NCI-H82 (cell line): ENCODE data around the gene PLA2G2C.
"Not testable (repeated sequence)": the region's sequence is repeated elsewhere in the genome, so short reads cannot be mapped to it uniquely, and the experiment has no call there.

Experiments
- DNase-seq: peaks from one replicate; lab custom pipeline; 2025; lab: John Stamatoyannopoulos, UW

Gene PLA2G2C

GRCh38 chr1:20130518-20130917, 55.8 kb downstream of the PLA2G2C start:
- DNase-seq = not testable (repeated sequence)

- DNase-seq = no peak
These were observed 59.4 kb downstream of the PLA2G2C start for GRCh38 chr1:20126806-20127440.

GRCh38 chr1:20126041-20126805, 60.1 kb downstream of the PLA2G2C start:
- DNase-seq = no peak

GRCh38 chr1:20125100-20125499, 61.2 kb downstream of the PLA2G2C start:
- DNase-seq = no peak

DNA sequence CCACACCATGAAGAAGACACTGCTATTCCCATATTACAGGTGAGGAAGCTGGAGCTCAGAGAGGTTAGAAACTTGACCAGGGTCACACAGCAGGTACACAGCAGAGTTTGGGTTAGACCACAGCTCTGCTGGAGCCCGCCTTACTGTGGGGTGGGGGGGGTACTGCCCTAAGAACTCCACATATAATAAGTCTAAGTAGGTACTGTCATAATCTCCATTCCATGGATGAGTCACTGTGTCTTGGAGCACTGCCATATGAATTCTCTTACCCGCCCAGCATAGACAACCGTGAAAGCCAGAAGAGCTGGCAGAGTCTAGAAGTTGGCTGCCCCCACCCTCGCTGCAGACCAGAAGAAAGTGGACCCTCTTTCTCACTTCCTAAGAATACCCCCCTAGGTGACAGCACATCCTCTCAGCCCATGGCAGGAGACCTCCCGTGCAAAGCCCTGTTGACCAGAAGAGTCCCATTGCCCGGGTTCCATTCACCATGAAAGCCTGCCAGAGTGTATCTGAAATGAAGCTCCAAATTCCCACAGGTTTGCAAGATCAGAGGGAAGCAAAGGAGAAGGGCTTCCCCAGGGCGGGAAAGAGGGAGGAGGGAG, 61.8 kb downstream of the PLA2G2C start:
- no peak for DNase-seq

DNA sequence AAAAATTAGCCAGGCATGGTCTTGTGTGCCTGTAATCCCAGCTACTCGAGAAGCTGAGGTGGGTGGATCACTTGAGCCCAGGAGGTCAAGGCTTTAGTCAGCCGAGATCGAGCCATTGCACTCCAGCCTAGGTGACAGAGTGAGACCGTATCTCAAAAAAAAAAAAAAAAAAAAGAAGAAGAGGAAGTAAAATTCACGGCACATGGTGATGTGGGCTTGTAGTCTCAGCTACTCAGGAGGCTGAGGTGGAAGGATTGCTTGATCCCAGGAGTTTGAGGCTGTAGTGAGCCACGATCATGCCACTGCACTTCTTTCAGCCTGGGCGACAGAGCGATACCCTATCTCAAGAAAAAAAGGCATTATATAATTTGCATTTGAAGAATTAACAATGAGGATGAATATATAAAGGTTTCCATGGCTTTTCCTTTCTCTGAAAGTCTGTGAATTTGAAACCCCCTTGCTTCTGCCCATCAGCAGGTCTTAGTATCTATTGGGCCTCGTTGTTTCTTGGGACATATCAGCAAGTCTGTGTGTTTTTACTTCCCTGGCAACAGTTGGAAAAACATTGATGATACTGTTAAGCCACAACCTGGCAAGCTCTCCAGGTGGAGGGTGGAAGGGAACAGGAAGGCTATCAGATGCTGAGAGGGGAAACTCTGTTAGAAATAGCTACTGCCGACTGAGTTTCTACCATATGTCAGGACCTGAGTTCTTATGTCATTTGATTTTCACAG, 62.4 kb downstream of the PLA2G2C start:
- DNase-seq = no peak

DNA sequence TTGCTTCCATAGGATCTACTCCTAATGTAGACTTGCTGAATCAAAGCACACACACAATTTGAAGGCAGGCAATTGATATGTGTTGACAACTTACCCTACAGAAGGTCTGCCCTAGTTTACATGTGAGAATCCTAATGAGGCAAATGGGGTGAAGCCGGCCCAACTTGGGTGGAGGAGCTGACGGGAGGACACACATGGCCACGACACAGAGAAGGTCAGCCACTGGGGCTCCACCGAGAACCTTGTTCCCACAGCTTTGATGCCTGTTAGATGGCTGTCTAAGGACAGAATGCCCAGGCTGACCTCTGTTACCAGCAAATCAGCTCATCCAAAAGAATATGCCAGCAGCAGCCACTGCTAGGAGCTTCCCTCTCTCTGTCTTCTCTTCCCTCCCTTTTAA, 65.5 kb downstream of the PLA2G2C start:
- DNase-seq = no peak

- no peak for DNase-seq
These were observed 67.0 kb downstream of the PLA2G2C start, which contains the start of gene PLA2G2D for GRCh38 chr1:20119347-20119746. PLA2G2D (minus strand) TSS chr1:20119536; CDS start chr1:20119498, 38 bp downstream.

DNA sequence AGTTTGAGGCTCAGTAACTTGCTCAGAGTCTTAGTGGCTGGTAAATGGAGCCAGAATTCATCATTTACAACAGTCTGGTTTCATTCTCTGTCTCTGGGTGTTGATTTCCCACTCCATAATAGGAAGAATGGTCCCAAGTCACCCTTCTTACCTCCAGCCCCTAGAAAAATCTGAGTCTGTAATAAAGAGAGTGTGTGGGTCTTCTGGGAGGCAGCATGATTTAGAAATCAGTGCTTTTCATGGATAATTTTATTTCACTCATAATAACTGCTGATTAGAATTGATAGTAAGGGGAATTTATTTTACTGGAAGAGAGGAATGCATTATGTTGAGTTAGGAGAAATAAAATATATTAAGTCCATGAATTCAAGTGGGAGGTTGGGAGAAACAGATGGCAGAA, 69.1 kb downstream of the PLA2G2C start:
- no peak for DNase-seq

DNA sequence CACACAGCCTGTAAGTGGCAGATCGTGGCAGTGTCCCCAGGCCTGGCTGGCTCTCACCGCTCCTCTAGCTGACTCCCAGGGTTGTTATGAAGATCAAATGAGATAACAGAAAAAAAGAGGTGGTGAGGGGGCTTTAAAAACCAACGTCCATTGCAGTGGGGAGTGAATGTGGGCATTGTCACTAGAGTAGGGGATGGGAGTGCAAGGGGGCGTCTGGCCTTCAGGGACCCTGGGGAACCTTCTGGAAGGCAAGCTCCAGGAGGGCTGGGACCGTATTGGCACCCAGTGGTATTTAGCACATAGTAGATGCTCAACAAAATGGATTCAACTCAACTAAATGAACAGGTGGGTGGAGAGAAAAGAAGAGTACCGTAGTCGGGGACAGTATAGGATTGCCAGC, 70.4 kb downstream of the PLA2G2C start:
- DNase-seq = no peak

GRCh38 chr1:20115479-20115878, 70.8 kb downstream of the PLA2G2C start:
- no peak for DNase-seq

DNA sequence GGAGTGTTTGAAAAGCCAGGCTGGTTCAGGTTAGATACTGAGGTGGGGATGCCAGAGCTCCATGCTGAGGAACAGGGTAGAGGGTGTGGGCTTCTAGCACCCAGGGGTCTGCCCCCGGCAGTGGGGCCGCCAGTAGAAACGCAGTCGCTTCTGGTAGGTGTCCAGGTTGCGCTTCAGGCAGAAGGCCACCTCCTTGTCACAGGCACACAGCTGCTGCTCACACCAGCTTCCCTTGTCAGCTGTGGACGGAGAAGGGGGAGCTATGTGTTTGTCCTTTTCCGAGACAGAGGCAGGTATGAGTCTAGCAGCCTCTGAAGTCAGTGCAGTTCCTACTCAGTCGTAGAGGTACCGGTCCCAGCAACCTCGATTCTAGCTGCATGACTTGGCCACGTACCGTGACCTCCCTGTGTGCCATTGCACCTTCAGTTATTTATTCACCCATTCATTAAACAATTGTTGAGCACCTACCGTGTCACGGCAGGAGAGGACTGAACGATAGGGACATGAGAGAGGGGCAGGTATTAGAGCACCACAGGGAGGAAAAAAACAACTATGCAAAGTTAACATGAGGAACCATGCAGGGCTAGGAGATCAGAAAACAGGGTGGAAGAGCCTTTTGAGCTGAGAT, 72.2 kb downstream of the PLA2G2C start:
- no peak for DNase-seq
